Stimulated activated naive B cell treated with anti-CD40 and anti-IgM and Interleukin-4, amounts not matched to agents 10 μg/mL and 1 μg/mL and 100 μg/mL, for 72 hours (primary cell): ENCODE results near the gene REPS2.
A peak's percentile ranks its signal among the peaks of the same experiment; 100 is the strongest.

ENCODE experiments used
- ATAC-seq, 2 donors: fragments of 150-1000 bp; cut with Tn5 transposase; replicated peaks; 2 replicates each; pipeline ENCODE4 v1.10.0; 2021; ENCODE audit warnings: moderate library complexity in 1 of 2
- DNase-seq: peaks from one replicate; pipeline ENCODE4 v3.0.0; 2021
- H3K27ac Mint-ChIP-seq: one replicate; pipeline ENCODE4 v1.8.0; 2022; ENCODE audit warnings: mild to moderate bottlenecking, mixed read lengths
- H3K27me3 Mint-ChIP-seq, 2 donors: one replicate each; pipeline ENCODE4 v1.8.0; 2022; ENCODE audit warnings: mixed read lengths in 2 of 2
- H3K36me3 Mint-ChIP-seq, 2 donors: one replicate each; pipeline ENCODE4 v1.8.0; 2022; ENCODE audit warnings: mixed read lengths in 2 of 2, mild to moderate bottlenecking in 1 of 2
- H3K4me1 Mint-ChIP-seq, 2 donors: one replicate each; pipeline ENCODE4 v1.8.0; 2022; ENCODE audit warnings: mixed read lengths in 2 of 2, mild to moderate bottlenecking in 1 of 2
- H3K4me3 Mint-ChIP-seq, 2 donors: one replicate each; pipeline ENCODE4 v1.8.0; 2022; ENCODE audit warnings: mild to moderate bottlenecking in 2 of 2, mixed read lengths in 2 of 2, moderate library complexity in 1 of 2
- H3K9me3 Mint-ChIP-seq, 2 donors: one replicate each; pipeline ENCODE4 v1.8.0; 2022; ENCODE audit warnings: mixed read lengths in 2 of 2, mild to moderate bottlenecking in 1 of 2

The REPS2 gene

DNA sequence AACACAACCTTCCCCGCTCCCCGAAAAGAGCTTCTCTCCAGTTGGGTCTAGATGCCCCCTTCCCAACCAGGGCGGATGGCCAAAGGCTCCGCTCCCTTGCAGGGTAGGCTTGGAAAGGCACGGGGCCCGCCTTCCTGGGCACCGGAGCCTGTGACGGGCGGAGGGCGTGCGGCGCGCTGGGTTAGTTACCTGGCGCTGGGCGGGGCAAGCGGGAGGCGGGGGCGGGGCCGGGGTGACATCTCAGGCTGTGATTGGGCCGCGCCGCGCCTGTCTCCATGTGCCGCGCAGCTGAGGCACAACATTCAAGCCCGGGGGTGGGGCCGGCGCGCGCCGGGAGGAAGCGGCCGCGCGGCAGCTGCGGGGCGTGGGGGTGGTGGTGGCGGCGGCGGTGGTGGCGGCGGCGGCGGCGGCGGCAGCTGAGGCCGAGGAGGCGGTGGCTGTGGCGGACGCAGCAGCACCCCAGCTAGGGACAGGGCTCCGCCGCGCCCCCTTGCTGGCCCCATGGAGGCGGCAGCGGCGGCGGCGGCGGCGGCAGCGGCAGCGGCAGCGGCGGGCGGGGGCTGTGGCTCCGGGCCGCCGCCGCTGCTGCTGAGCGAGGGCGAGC is at the start of gene REPS2:
Gene REPS2 (plus strand): TSS at position 298 of the 604 bp plus-strand sequence. CDS start 204 bp downstream, at position 502.
- H3K27me3 Mint-ChIP-seq = peaks cover 0 to 5% of the 10 kb centered on the region in 2 donors
- peak within 1 kb of the TSS; percentile 86 to 92 for H3K4me3 Mint-ChIP-seq
- no peaks in the 10 kb centered on the region for H3K36me3 Mint-ChIP-seq
- peaks cover 0 to 6% of the 10 kb centered on the region in 2 donors for H3K4me1 Mint-ChIP-seq
- ATAC-seq (peak; percentile 96), DNase-seq (peak; percentile 43)
- no peak within 1 kb of the TSS for H3K27ac Mint-ChIP-seq
- peaks cover 0 to 1% of the 10 kb centered on the region in 2 donors for H3K9me3 Mint-ChIP-seq

DNA sequence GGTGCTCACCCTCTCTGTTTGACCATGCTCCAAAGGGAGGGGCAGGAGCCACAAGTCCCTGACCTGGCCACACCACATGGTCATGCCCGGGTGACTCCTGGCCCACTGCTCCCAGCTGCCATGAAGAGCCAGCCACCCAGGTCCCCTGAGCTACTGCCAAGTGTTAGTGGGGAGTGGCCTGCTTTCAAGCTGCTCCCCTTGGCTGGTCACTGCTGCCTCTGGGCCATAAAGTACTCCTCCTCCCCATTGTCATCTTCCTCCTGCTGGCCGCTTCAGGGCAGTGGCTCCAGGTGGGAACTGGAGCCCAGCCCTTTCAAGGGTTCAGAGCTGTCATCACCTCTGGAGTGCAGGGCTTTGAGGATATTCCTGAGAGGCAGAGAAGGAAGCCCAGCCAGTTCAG is 49.0 kb upstream of the REPS2 start:
- peaks cover 0 to 21% of the 10 kb centered on the region in 2 donors for H3K27me3 Mint-ChIP-seq
- no peak overlapping the region for H3K4me3 Mint-ChIP-seq

DNA sequence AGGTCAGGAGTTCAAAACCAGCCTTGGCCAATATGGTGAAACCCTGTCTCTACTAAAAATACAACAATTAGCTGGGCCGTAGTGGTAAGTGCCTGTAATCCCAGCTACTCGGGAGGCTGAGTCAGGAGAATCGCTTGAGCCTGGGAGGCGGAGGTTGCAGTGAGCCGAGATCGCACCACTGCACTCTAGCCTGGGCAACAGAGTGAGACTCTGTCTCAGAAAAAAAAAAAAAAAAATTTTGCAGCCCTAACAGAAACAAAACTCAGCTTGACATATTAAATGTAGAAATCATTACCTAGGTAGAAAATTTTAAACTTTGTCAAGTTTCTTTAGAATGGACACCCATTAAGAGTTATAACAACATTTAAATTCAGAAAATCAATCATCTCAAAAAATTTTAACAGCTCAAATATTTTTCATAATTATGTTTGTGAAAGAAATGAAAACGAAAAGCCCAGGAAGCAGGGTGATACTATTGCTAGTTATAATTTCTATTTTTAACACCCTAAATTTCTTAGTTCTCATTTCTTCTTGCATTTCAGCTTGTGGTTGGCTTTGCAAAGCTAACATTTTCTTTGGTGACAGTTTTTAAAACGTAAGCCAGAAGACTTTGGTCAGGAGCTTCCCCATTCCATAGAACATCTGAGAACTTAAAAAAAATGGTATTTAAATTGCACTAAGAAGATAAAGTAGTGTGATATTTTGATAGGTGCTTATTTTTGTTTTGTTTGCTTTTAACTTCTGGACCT is 43.0 kb upstream of the REPS2 start:
- peak; percentile 87 to 88 for ATAC-seq
- peaks cover 5 to 12% of the 10 kb centered on the region in 2 donors for H3K4me1 Mint-ChIP-seq
- no peaks in the 10 kb centered on the region for H3K36me3 Mint-ChIP-seq
- peak overlapping the region; percentile 73 for H3K27ac Mint-ChIP-seq
- no peak for DNase-seq
- peaks cover 2 to 4% of the 10 kb centered on the region in 2 donors for H3K9me3 Mint-ChIP-seq
- peaks cover 0 to 26% of the 10 kb centered on the region in 2 donors for H3K27me3 Mint-ChIP-seq
- H3K4me3 Mint-ChIP-seq = peak overlapping the region; percentile 25 to 48

More for the DNA sequence above, 49.0 kb upstream of the REPS2 start:
- Mint-ChIP-seq H3K4me1 (peaks cover 5% of the 10 kb centered on the region in 2 donors), H3K9me3 (no peaks in the 10 kb centered on the region), H3K36me3 (no peaks in the 10 kb centered on the region), H3K27ac (no peak overlapping the region)
- DNase-seq (no peak), ATAC-seq (no peak)

DNA sequence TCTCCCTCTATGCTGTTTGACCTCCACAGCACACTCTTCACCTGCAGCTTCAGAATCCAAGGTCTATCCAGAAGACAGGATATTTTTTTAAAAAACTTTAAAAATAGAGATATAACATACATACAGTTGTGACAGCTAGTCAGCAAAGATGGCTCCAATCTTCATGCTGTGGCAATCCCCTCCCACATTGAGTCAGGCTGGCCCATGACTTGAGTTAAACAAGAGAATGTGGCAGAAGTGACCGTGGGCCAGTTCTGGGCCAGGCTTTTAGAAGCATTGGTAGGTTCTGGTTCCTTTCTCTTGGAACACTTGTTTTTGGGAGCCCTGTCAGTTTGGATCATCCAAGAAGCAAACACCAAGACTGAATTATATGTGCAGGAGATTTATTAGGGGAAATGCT is 36.1 kb upstream of the REPS2 start:
- Mint-ChIP-seq H3K36me3 (no peaks in the 10 kb centered on the region), H3K4me3 (no peak overlapping the region), H3K27ac (no peak overlapping the region), H3K27me3 (peaks cover 0 to 7% of the 10 kb centered on the region in 2 donors), H3K9me3 (no peaks in the 10 kb centered on the region), H3K4me1 (no peaks in the 10 kb centered on the region)
- no peak for ATAC-seq
- no peak for DNase-seq

DNA sequence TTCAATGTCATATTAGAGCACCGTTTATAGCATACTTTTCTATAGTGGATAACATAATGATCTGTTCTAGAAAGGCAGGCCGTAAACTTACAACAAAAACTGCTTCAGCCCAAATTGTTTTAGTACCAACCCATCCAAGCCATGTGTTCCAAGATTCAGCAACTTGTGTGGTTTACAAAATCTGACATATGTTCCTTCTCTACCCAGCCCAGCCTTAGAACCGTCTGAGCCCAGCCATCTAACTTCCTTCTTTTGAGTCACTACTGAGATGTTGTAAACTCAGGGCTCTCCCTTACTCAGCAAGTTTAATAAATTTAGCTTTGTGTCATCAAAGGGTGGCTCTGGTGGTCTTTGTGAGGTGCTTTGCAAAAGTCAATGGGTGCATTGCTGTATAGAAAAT is 32.4 kb upstream of the REPS2 start:
- Mint-ChIP-seq H3K27me3 (peaks cover 0 to 8% of the 10 kb centered on the region in 2 donors), H3K4me3 (no peak overlapping the region), H3K27ac (no peak overlapping the region), H3K36me3 (no peaks in the 10 kb centered on the region), H3K4me1 (peaks cover 0 to 5% of the 10 kb centered on the region in 2 donors), H3K9me3 (no peaks in the 10 kb centered on the region)
- DNase-seq (no peak), ATAC-seq (peak in 1 of 2 donors; percentile 31)

DNA sequence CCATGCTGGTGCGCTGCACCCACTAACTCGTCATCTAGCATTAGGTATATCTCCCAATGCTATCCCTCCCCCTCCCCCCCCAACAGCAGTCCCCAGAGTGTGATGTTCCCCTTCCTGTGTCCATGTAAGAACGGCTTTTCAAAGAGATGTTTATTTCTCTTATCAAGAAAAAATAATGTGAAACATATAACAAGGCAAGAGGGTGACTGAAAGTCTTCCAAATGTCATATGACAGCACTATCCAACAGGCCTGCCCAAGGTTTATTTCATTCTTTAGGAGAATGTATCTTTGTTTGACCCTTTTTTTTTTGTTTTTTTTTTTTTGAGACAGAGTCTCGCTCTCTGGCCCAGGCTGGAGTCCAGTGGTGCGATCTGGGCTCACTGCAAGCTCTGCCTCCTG is 29.9 kb upstream of the REPS2 start:
- Mint-ChIP-seq H3K4me3 (no peak overlapping the region), H3K36me3 (no peaks in the 10 kb centered on the region), H3K27me3 (peaks cover 0 to 12% of the 10 kb centered on the region in 2 donors), H3K27ac (no peak overlapping the region), H3K4me1 (peaks cover 0 to 5% of the 10 kb centered on the region in 2 donors), H3K9me3 (no peaks in the 10 kb centered on the region)
- DNase-seq = no peak
- ATAC-seq = no peak

DNA sequence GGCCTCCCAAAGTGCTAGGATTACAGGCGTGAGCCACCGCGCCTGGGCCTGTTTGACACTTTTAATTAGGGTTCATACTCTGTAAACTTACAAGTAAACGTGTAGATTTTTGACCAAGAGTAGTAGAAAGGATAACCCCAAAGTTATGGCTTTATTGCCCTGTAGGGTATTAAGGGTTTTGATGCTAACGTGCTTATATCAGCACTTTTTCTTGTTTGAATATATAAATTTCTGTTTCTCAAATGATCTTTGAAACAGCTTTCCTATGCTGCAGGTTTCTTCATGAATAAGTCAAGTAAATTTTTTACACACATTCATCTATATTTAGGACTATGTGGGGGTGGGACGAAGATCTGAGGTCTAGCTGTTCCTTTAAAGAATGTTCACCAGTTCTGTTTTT is 29.3 kb upstream of the REPS2 start:
- no peaks in the 10 kb centered on the region for H3K36me3 Mint-ChIP-seq
- no peaks in the 10 kb centered on the region for H3K9me3 Mint-ChIP-seq
- no peak for DNase-seq
- H3K27ac Mint-ChIP-seq = no peak overlapping the region
- peaks cover 0 to 12% of the 10 kb centered on the region in 2 donors for H3K27me3 Mint-ChIP-seq
- ATAC-seq = no peak
- H3K4me3 Mint-ChIP-seq = no peak overlapping the region
- H3K4me1 Mint-ChIP-seq = peaks cover 0 to 5% of the 10 kb centered on the region in 2 donors

DNA sequence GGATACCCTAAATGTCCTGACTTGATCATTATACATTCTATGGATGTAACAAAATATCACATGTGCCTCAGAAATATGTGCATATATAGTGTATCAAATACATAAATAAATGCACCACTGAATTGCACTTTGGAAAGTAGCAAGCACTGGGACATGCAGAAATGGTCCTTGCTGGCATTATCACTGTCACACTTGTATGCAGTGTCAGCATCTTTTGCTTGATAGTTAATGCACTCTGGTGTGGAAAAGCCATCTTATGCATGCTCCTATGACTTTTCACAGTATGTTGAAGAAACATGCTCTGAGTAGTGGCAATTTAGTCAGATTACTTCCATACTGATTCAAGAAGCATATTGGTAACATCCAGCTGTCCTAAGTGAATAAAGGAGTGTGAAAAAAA is 27.5 kb upstream of the REPS2 start:
- Mint-ChIP-seq H3K4me3 (no peak overlapping the region), H3K36me3 (no peaks in the 10 kb centered on the region), H3K27me3 (peaks cover 0 to 12% of the 10 kb centered on the region in 2 donors), H3K4me1 (peaks cover 0 to 5% of the 10 kb centered on the region in 2 donors), H3K9me3 (no peaks in the 10 kb centered on the region), H3K27ac (no peak overlapping the region)
- DNase-seq (no peak), ATAC-seq (no peak)

DNA sequence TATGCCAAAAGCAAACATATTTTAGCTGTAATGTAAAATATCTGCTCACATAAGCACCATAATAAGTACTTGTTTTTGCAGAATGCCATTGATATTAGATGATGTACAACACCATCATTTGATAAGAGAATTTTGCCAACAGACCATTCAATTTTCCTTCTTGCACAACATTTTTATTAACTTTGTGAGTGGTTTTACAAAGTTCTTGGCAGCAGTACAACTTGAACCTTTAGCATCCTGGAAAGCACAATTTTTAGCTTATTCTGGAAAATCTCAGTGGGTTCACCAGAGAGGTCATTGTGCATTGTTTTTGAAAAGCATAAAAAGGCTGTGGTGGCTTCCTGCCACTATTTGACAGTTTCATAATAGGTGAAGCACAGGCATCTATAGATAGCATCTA is 26.4 kb upstream of the REPS2 start:
- Mint-ChIP-seq H3K4me3 (no peak overlapping the region), H3K27ac (no peak overlapping the region), H3K4me1 (peaks cover 0 to 5% of the 10 kb centered on the region in 2 donors), H3K27me3 (peaks cover 0 to 12% of the 10 kb centered on the region in 2 donors), H3K9me3 (no peaks in the 10 kb centered on the region), H3K36me3 (no peaks in the 10 kb centered on the region)
- ATAC-seq = no peak
- DNase-seq = no peak

DNA sequence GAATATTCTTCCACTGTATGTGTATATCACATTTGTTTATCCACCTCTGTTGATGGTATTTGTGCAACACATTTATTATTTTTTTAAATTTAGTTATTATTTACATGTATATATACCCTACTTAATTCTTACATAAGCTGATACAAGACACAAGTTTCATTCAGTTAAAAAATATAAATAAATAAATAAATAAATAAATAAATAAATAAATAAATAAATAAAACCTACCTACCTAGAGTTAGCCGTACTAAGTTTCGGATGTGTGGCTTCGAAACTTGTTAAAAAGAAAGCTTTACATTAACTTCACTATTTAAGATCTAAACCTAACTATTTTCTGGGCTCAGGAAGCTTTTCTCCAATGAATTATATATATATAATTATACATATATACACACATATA is 23.3 kb upstream of the REPS2 start:
- Mint-ChIP-seq H3K9me3 (no peaks in the 10 kb centered on the region), H3K4me1 (no peaks in the 10 kb centered on the region), H3K4me3 (no peak overlapping the region), H3K27ac (no peak overlapping the region), H3K27me3 (peaks cover 0 to 15% of the 10 kb centered on the region in 2 donors), H3K36me3 (no peaks in the 10 kb centered on the region)
- ATAC-seq (no peak), DNase-seq (no peak)

DNA sequence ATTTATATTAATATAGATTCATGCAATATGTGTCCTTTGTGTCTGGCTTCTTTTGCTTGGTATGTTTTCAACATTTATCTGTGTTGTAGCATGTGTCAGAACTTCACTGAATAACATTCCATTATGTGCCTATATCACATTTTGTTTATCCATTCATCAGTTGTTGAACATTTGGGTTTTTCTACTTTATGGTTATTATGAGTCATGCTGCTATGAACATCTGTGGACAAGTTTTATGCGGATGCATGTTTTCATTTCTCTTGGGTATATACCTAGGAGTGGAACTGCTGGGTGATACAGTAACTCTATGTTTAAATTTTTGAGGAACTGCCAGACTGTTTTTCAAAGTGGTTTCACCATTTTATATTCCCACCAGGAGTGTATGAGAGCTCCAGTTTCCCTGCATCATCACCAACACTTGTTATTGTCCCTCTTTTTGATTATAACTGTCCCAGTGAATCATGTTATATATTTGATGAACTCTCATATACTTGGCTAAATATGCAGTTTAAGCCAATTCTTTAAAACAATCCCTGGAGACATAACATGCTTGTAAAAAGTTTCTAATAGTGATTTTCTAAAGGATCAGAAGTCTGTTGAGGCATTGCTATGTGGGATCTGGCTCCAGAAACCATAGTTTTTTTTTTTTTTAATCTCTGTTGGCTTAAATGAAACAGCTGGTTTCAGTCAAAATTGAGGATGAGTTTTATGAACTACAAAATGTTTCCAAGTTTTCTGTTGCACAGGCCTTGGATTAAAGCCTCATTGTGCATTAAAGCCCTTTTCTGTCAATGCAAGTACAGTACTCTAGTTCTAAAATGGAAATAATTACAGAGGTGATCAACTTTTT is 21.6 kb upstream of the REPS2 start:
- Mint-ChIP-seq H3K4me1 (no peaks in the 10 kb centered on the region), H3K27ac (no peak overlapping the region), H3K4me3 (no peak overlapping the region), H3K27me3 (peaks cover 0 to 6% of the 10 kb centered on the region in 2 donors), H3K36me3 (no peaks in the 10 kb centered on the region), H3K9me3 (no peaks in the 10 kb centered on the region)
- ATAC-seq = no peak
- no peak for DNase-seq

DNA sequence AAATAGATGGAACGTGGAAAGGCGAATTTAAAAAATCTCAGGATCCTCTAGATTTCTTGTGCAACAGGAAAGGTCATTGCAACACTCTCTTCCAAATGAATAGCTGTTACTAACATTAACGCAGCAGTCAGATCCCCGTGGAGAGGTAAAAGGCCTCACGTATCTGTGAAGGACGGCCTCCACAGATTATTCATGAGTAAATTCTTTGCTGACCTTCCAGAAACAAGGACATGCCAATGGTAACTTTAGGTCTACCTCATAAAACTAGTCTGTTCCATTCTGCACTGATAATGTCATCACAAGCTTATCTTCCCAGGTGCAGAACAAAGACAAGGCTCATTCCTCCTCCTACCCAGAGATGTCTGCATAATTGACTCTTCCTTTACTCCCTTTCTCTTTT is 16.1 kb upstream of the REPS2 start:
- H3K4me1 Mint-ChIP-seq = no peaks in the 10 kb centered on the region
- H3K9me3 Mint-ChIP-seq = no peaks in the 10 kb centered on the region
- no peak overlapping the region for H3K4me3 Mint-ChIP-seq
- H3K36me3 Mint-ChIP-seq = no peaks in the 10 kb centered on the region
- no peak for ATAC-seq
- no peak overlapping the region for H3K27ac Mint-ChIP-seq
- H3K27me3 Mint-ChIP-seq = peaks cover 0 to 23% of the 10 kb centered on the region in 2 donors
- DNase-seq = no peak

DNA sequence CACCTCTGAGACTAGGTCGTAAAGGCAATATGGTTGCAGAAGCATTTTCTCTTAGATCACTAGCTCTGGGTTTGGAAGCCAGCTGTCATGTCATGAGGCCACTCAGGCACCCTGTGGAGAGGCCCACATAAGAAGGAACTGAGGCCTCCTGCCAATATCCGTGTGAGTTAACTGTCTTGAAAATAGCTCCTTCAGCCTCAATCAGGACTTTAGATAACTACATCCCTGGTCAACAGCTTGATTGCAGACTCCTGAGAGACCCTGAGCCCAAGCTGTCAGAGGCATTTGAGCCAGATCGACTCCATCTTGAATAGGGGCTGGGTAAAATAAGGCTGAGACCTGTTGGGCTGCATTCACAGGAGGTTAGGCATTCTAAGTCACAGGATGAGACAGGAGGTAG is 15.1 kb upstream of the REPS2 start:
- DNase-seq (no peak), ATAC-seq (no peak)
- Mint-ChIP-seq H3K9me3 (no peaks in the 10 kb centered on the region), H3K36me3 (no peaks in the 10 kb centered on the region), H3K4me3 (no peak overlapping the region), H3K4me1 (no peaks in the 10 kb centered on the region), H3K27ac (no peak overlapping the region), H3K27me3 (peaks cover 3 to 21% of the 10 kb centered on the region in 2 donors)

DNA sequence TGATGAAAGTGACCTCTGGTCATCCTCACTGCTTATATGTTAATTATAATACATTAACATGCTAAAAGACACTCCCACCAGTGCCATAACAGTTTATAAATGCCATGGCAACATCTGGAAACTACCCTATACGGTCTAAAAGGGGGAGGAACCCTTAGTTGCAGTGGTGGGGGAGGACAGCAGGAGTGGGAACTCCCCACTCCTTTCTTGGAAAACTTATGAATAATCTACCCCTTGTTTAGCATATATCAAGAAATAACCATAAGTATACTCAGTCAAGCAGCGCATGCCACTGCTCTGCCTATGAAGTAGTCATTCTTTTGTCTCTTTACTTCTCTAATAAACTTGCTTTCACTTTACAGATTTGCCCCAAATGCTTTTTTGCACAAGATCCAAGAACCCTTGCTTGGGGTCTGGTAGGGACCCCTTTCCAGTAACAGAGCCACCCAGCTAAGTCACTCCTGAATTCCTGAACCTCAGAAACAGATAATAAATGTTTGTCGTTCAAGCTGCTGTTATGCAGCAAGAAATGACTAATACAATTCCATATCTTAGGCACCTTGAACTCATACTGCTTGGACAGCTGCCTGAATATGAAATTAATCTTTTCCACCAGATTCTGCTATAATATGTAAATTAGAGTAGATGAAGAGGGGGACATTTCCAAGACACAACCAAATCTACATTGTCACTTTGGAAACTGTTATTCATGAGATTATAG is 14.4 kb upstream of the REPS2 start:
- Mint-ChIP-seq H3K4me3 (no peak overlapping the region), H3K36me3 (no peaks in the 10 kb centered on the region), H3K9me3 (no peaks in the 10 kb centered on the region), H3K4me1 (no peaks in the 10 kb centered on the region), H3K27ac (no peak overlapping the region), H3K27me3 (peaks cover 8 to 23% of the 10 kb centered on the region in 2 donors)
- ATAC-seq (peak; percentile 61 to 70), DNase-seq (no peak)
